GM18502 (cell line): Measurements from ENCODE around the gene MAML2.

Source experiments
- ATAC-seq: cut with Tn5 transposase; IDR thresholded peaks from one replicate; pipeline ENCODE4 v1.9.1; 2021; ENCODE audit warnings: mild to moderate bottlenecking; ENCODE audit not compliant: unreplicated experiment, poor library complexity

Gene MAML2

DNA sequence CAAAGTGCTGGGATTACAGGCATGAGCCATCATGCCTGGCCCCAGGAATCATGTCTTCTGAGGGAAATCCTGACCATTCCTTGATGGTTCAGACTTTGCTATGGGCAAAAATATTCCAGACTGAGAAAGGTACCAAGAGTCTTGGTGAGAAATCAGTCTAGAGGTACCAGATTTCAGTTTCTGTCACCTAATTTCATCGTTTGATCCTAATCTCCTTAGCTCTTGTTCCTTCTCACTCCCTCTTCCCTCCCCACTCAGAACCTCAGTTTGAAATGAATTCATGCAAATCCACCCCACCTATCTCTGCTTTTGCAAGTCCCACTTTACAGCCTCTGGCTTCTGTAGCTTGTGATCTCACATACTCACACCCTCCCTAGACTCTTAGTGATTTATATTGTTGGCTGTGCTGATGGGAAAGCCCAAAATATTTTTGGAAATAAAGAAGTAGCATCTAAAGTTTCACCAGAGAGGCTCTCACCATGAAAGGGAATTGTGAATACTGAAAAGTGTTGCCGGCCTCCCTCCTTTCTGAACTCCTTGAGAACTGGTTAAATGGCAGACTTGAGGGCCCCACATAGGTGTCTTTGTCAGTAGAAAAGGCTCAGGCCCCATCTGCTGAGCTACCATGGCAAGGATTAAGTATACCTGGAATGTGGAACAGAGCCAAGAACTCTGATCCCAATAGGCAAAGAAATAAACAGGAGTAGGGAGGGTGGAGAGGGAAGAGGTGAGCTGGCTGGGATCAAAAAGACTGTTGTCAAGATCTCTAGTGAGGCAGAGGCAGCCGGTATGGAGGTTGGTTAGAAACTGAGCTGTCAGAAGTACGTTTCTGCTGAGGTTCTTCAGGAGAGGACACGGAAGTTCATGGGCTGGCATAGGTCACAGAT is 228.6 kb downstream of the MAML2 start:
- ATAC-seq, result peak; percentile 45

DNA sequence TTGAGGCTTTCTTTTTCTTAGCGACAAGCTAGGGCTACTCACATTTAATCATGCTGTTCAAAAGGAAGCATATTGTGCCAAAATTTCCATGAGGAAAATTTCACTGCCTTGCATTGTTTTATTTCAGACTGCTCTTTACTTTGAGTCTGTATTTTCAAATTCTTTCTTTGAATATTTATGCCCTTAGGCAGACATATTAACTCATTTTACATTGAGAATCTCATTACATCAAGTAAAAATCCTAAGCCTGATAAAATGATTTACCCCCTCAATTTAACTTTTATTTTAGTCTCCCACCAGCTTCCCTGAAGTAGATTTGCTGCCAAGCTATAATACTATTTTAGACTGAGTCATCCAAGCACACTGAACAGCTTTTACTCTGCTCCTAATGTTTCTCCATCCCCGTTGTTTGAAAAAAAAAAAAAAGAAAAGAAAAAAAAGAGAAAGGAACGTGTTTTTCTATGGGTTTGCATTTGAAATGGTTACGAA is 229.8 kb downstream of the MAML2 start:
- ATAC-seq, result no peak

DNA sequence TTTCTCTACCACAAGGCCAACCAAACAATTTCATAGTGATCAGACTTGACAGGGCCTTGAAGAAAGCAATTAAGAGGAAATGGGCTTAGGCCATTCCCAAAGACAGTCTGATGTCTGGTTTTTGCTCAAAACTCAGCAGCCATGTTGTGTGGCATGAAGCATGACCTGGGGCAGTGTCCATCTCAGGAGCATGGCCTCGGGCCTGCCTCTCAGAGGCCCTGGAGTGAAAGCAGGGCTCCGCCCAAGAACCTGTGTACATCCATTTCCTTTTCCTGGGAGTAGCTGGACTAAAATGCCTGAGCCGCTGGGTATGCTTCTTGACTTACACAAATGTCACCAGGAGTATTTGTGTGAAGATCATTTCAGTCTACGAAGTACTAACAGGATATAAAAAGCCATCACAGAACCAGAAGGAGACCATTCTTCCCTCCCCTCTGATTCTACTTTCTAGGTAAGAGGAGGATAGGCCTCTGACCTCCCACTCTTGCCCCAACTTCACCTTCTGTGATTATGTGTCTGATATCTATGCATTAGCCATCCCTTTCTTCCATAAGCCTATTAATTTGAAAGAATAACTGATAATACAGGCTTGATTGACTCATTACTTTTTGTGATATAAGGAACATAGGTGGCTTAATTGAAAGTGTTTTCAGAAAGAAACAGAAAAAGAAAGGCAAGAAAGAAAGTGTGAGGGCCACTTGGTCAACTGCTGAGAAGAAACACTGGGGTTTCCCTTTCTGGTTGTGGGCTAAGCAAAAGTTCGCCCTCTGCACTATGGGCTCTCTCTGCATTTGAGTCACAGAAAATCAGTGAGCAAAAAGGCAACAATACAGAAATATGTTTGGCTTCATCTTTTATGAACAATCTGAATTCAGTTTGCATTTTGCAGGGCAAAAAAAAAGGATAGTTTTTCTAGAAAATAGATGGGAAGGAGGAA is 230.5 kb downstream of the MAML2 start:
- peak; percentile 88 for ATAC-seq

DNA sequence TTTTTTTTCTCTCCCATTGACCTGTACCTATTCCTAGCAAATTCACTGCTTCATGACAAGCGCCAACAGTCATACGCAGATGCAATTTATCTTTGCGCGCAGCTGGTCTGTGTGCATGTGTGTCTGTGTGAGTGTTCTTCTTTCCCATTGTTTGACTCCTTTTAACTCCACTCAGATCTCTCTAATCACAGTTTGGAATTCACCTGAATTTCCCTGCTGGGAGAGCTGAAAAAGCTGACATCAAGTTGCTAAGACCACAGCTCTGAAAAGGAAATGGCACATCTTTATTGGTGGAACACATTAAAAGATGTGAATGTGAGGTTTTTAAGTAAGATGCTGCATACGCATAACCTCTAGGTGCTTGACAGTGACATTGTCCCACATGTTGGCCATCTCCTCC is 231.7 kb downstream of the MAML2 start:
- no peak for ATAC-seq

DNA sequence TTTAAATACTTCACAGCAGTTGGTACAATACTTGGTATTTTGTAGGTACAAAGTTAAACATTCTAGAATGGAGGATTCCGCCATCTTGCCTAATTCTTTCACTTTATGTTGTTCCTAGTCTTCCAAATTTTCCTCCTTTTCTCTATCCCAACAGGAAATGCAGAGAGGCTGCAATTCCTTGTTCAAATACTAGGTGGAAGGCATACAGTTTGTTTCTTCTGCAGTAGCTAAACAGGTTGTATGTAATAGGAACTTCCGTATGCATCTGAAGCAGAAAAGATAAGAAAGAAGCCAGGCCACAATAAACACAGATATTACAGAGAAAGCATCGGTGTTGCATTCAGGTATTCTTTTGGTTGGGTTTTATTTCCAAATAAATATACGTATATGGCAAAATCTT is 232.7 kb downstream of the MAML2 start:
- ATAC-seq, result no peak

DNA sequence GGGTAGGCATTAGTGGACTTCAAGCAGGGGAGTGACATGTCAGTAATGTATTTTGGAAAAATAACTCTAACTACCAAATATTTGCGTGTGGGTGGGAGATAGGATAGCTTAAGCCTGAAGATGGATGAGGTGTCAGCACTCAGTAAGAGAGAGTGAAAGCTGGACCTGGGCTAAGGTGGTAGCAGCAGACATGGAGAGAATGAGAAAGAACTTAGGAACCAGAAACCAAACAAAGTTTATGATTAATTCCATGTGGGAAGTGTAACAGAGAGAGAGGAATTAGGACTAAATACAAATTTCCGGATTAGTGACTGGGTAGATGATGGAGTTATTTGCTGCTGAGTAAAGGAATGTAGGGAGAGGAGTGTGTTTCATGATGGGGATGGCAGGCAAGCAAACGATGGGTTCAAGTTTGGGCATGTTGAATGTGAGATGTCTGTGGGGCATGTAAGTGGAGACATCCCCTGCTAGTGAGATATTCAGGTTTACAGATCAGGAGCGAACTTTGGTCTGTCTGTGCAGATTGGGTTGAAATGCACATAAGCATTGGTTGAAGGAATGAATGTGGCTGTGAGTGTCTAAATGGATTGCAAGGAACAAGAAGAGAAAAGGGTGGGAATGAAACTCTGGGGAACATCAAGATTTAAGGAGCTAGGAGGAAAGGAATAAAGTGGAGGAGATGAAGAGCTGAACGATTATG is 233.5 kb downstream of the MAML2 start:
- ATAC-seq, result no peak

DNA sequence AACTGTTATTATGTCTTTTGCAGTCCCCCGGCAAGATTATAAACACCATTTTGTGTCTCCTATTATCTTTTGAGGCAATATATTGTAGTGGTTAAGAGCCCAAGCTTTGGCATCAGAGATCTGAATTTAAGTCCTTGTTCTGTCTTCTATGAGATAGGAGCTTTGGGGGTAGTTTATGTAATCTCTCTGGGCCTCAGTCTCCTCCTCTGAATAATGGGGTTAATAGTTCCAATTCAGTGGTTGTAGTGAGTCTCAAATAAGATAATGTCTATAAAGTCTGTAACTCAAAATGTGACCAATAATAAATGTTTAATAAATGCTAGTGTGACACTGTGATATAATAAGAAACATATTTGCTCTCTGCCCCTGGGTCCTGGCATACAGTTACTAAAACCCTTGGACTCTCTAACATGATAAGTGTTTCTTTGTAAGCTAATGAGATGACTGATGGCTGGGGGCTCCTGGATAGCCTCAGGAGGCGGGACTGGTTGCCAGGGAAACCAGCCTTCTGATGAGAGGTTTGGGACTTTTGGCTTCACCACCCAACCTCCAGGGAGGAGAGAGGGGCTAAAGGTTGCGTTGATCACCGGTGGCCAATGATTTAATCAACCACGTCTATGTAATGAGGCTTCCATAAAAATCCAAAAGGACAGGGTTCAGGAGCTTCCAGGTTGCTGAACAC is 235.7 kb downstream of the MAML2 start:
- ATAC-seq, result no peak

DNA sequence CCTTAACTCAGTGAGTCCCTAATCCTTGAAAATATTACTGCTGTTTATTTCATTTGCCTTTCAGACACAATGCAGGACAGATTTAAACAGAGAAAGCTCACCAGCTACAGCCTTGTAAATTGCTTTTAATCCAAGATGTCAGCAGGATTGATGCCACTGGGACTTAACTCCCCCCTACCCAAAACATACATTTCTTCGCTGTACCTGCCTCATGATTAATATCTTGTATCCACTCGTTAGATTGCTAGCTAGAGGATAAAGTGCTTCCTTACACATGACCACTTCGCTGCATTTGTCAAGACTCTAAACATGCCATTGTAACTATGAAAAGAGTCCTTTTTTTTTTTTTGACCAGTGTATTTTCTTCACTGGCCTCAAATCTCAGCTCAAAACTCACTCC is 236.3 kb downstream of the MAML2 start:
- no peak for ATAC-seq

DNA sequence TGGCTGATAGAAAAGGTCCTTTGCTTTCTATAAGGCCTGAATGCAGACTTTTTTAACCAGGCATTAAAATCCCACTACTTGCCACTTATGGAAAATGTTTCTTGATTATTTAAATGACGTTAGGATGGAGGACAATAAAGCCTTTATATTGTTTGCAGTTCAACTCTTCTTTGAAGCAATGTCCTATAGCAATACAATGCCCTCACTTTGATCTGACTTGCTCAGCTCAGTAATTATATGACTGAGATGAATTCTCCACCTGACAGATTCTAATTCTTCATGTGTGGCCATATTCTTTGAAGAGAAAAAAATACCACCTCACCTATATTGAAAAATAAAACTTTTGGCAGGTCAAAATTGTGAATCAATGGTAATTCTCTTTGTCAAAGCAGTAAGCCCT is 237.1 kb downstream of the MAML2 start:
- ATAC-seq, result no peak

DNA sequence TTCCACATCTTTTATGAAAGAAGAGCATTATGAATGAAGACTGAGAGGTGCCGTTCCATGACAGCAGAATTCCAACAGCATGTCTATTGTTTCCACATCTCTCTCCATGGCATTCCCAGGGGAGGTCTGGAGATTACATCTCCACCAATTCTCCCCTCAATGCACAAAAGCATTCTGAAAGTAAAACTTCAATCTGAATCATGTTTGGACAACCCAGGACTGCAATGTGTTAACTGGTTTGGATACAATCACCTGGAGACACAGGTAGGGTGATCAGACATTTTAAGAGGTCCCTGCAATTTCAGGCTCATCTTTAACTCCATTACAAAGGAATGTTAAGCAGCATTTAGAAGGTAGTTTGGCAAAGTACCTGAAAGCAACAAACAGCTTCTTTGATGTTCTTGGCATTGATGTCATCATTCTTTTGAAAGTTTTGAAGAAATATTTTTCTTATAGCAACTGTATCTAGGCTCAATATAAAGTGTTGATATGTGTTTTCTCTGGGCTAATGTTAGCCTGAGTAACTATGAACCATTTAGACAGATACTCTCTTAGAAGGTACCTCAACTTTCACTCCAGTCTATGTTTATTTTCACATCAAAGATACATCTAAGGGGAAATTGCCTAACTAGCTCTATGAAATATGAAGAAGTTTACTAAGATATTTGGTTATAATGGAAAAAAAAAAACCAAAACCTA is 237.6 kb downstream of the MAML2 start:
- no peak for ATAC-seq

DNA sequence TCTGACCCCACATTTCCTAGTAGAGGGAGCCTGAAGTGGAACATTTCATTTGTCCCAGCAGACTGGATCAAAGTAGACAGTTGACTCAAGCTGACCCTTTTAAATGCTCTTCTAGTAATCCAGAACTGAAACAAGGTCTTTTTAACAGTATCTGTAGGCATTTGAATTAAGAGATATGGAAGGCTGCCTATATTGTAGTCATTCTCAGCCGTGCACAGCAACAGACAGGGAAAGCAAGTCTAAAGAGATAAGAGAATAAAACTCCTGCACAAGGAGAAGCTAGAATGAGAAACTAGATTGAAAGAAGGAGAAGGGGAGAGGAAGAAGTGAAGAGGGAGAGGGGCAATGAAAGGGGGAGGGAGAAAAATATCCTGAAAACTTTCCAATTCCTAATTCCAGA is 238.5 kb downstream of the MAML2 start:
- no peak for ATAC-seq

DNA sequence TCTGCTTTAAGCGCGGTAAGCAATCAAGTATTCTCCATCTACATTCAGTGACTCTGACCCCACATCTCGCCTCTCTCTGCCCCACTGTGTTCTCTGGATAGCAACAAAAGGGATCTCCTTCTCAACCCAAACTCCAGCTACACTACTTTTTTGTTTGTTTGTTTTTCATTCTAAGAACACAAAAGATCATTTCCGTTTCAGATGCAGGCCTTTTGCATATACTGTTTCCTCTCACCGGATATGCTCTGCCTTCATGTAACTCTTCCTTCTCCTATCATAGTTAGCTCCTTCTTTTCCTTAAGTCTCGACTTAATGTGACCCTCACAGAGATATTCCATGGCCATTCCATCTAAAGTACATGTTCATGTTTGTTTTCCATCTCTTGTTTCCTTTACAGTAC is 239.3 kb downstream of the MAML2 start:
- ATAC-seq, result no peak

DNA sequence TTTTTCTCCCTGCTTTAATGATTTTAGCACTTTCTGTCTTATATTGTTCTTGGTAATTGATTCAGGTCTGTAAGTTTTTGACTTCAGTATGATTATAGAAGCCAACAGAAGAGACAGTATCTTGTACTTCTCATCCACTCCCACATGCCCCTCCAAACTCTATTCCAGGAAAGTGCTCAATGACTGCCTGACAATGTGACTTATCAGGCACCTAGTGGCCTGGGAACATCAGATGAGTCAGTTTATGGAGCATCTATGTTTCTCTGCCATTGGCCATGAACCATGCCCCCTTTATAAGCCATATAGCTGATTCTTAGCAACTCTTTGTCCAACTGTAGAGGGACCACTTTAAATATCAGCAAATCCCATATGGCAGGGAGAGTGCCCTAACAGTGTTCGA is 239.9 kb downstream of the MAML2 start:
- no peak for ATAC-seq

DNA sequence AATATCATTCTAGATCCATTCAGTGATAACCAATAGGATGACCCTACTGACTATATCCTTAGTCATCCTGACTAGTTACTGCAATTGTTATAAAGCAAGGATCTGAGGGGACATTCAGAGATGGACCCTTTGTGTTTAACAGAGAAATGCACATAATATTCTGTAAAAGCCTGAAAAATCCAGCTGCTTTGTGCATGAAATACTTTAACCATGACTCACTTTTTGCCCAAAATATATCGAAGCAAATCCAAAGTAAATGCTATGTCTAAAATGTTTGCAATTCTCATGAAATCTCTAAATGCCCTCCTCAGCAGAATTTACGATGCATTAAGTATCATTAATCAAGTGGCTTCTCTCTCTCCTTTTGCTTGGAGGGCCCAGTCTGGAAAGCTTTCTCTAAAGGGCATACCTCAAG is 240.3 kb downstream of the MAML2 start:
- no peak for ATAC-seq

DNA sequence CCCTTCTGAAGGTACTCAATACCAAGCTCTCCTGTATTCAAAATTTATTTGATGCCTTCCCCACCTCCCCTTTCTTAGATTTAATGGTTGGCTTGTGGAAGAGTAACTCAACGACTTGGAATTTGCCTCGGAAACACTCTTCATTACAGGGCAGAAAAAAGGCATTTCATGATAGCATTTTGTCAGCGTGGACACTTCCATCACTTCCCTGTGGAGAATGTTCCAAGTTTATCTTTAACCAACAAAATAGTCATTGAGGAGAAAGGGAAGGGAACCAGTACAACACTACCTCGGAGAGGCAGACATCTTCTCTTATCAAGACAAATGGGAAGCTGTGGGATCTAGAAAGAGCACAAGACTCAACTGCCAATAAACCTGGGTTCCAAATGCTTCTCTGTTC is 241.8 kb downstream of the MAML2 start:
- no peak for ATAC-seq

DNA sequence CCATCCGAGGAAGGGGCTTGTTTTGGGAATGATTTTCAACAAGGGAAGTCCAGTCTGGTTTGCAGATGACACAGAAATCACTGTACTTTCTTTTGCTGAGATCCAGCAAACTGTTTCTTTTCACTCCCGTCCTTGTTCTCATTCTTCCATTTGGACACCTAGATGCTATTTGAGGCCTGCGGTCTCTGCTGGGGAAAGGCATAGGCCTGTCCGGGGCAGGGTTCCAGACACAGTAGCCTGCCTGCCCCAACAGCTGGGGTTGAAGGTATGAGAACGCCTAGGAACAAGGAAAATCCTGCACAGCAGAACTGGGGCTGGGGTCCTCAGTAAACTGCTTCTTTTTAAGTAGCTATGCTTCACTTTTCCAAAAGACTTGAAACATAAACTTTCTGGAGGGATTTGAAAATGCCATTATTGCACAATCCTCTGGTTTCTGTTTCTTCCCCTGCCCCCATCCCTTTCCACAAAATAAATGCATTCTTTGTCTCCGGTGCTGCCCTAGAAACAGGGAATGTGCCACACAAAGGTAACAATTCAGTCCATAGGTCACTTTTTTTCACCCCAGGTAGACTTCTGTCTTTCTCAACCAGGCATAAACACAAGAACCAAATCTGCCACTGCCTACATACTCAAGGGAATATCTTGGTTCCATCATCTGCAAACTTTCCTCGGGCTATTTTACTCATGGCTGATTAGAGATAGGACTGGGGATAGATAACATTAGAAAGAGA is 244.3 kb downstream of the MAML2 start:
- ATAC-seq, result no peak

DNA sequence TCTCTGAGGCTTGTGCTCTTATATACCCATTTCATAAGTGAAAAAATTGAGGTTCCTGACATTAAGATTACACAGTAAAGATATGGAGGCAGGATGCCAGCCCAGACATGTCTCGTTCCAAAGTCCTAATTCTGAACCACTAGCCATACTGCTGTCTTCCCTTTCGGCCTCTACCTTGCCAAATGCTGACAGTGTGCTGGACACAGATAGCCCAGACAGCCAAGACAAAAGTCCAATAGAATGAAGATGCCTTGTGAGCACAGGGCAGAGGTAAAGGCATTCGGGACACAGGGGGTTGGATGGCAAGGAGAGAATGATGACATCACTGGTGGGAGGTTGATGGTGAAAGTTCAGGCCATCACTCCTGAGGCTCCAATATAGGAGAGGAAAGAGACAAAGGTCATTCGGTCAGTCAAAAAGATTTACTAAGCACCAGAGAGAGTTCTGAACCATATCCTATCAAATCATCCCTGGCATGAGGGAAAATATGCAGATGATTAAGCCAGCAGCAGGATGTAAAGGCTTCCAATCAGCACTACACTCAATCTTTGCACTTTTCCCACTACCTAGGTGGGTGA is 245.1 kb downstream of the MAML2 start:
- no peak for ATAC-seq

DNA sequence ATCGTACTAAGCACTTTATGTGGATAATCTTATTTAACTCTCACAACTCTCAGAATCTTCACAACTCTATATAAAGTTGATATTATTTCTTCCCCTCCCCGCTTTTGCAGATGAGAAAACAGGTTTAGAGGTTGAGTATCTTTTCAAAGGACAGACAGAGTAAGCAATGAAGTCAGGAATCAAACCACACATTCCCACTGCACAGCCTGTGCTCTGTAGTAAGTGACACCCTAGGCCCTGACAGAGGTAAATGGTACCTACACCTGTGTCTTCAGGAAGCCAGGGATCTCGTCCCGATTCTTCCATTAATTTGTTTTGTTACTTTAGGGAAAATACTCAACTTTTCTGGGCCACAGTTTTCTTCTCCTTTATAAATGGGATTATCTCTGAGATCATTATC is 246.6 kb downstream of the MAML2 start:
- no peak for ATAC-seq
